NT2/D1 (cell line): Measurements from ENCODE around the gene RBBP8NL.

Source experiments
- SUZ12 ChIP-seq: IDR thresholded peaks from 2 replicates; pipeline ENCODE4 v1.6.1; 2011; ENCODE audit not compliant: insufficient read length, insufficient read depth; ENCODE audit errors: extremely low read depth
- YY1 ChIP-seq: IDR thresholded peaks from 2 replicates; pipeline ENCODE4 v1.6.1; 2011; ENCODE audit not compliant: insufficient read length, insufficient read depth
- ZNF274 ChIP-seq: IDR thresholded peaks from 2 replicates; pipeline ENCODE4 v1.6.1; 2011; ENCODE audit warnings: mild to moderate bottlenecking, low read depth, low read length

DNA sequence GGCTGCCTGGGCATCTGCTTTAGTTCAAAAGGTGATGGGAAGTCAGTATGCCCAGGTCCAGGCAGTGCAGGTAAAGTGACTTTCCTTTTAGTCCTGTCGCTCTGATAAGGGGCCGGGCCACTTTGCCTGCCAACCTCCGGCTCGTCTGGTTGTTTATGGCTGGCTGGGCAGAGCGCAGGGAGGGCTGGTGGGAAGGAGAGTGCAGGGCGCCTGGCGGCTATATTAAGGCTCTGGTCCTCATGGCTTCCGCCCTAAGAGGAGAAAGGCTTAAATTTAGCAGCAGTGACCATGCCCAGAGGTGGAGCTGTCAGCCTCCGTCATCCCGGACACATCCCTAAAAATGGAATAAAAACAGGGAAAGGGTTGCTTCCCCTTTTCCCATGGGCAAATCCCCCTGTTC is 33.8 kb upstream of the RBBP8NL start:
- TF ChIP-seq ZNF274 = no peak
- TF ChIP-seq YY1 = no peak
- TF ChIP-seq SUZ12 = no peak
